Skeletal muscle cell (primary cell): ENCODE measurements around the gene USP9X.
A peak's percentile ranks its signal among the peaks of the same experiment; 100 is the strongest.
"Not testable (repeated sequence)": the region's sequence is repeated elsewhere in the genome, so short reads cannot be mapped to it uniquely, and the experiment has no call there.

Experiments used
- DNase-seq: peaks from one replicate; pipeline ENCODE4 v3.0.0-alpha.2; 2010; ENCODE audit warnings: low read depth
- H3K4me3 ChIP-seq: 2 replicates; pipeline ENCODE4 v1.5.1; 2011; ENCODE audit warnings: low read depth, mild to moderate bottlenecking, control low read depth, low read length, moderate library complexity

The USP9X gene

GRCh38 chrX:41119803-41120202, 34.6 kb downstream of the USP9X start:
- no peak overlapping the region for H3K4me3 ChIP-seq
- no peak for DNase-seq

GRCh38 chrX:41121766-41122165, 36.5 kb downstream of the USP9X start:
- DNase-seq, result no peak
- H3K4me3 ChIP-seq, result no peak overlapping the region

- H3K4me3 ChIP-seq, result no peak overlapping the region
- DNase-seq, result no peak
Measured at GRCh38 chrX:41122664-41123257, 37.5 kb downstream of the USP9X start.

GRCh38 chrX:41127477-41128192, 42.4 kb downstream of the USP9X start:
- no peak overlapping the region for H3K4me3 ChIP-seq
- DNase-seq, result no peak

GRCh38 chrX:41128955-41129354, 43.7 kb downstream of the USP9X start:
- H3K4me3 ChIP-seq, result no peak overlapping the region
- no peak for DNase-seq

- no peak overlapping the region for H3K4me3 ChIP-seq
- DNase-seq, result no peak
Measured at GRCh38 chrX:41131766-41132165, 46.5 kb downstream of the USP9X start.

- no peak for DNase-seq
Measured at GRCh38 chrX:41133551-41133950, 48.3 kb downstream of the USP9X start.

GRCh38 chrX:41137589-41137988, 52.3 kb downstream of the USP9X start:
- no peak for DNase-seq

More at GRCh38 chrX:41133551-41133950, 48.3 kb downstream of the USP9X start:
- no peak overlapping the region for H3K4me3 ChIP-seq

GRCh38 chrX:41142130-41142910, 57.1 kb downstream of the USP9X start:
- H3K4me3 ChIP-seq, result no peak overlapping the region
- no peak for DNase-seq

More at GRCh38 chrX:41137589-41137988, 52.3 kb downstream of the USP9X start:
- no peak overlapping the region for H3K4me3 ChIP-seq

GRCh38 chrX:41144873-41145272, 59.6 kb downstream of the USP9X start:
- DNase-seq, result no peak
- H3K4me3 ChIP-seq, result no peak overlapping the region

GRCh38 chrX:41145920-41146608, 60.8 kb downstream of the USP9X start:
- no peak overlapping the region for H3K4me3 ChIP-seq
- DNase-seq, result peak; percentile 59

GRCh38 chrX:41148553-41148952, 63.3 kb downstream of the USP9X start:
- no peak for DNase-seq
- H3K4me3 ChIP-seq, result no peak overlapping the region

GRCh38 chrX:41150043-41150442, 64.8 kb downstream of the USP9X start:
- no peak for DNase-seq
- no peak overlapping the region for H3K4me3 ChIP-seq

GRCh38 chrX:41151726-41152125, 66.5 kb downstream of the USP9X start:
- not testable (repeated sequence) for DNase-seq, H3K4me3 ChIP-seq

GRCh38 chrX:41152221-41152620, 67.0 kb downstream of the USP9X start:
- no peak overlapping the region for H3K4me3 ChIP-seq
- no peak for DNase-seq

- H3K4me3 ChIP-seq, result no peak overlapping the region
- DNase-seq, result peak; percentile 25
Measured at GRCh38 chrX:41153448-41153847, 68.2 kb downstream of the USP9X start.

- DNase-seq, result no peak
- no peak overlapping the region for H3K4me3 ChIP-seq
Measured at GRCh38 chrX:41153957-41154356, 68.7 kb downstream of the USP9X start.

GRCh38 chrX:41164449-41164848, 79.2 kb downstream of the USP9X start:
- no peak overlapping the region for H3K4me3 ChIP-seq
- no peak for DNase-seq

- no peak overlapping the region for H3K4me3 ChIP-seq
Measured at GRCh38 chrX:41167888-41168287, 82.6 kb downstream of the USP9X start.

GRCh38 chrX:41176263-41176662, 91.0 kb downstream of the USP9X start:
- no peak for DNase-seq
- H3K4me3 ChIP-seq, result no peak overlapping the region

More at GRCh38 chrX:41167888-41168287, 82.6 kb downstream of the USP9X start:
- DNase-seq, result no peak
